H1 (cell line): ENCODE measurements around the gene FXR1. TPM values are rescaled to one million over a fixed set of nuclear protein-coding genes. Genes with fewer than 3 reads are reported as not detected.

Source experiments
- CTCF ChIA-PET: fragments of 300-600 bp; sonication (Branson Sonifier 250); formaldehyde crosslinking; loops from one replicate; lab custom pipeline; 2021; ENCODE audit not compliant: partially characterized antibody; lab: Charles Lee
- POLR2A ChIA-PET: fragments of 300-600 bp; sonication (Branson Sonifier 250); formaldehyde crosslinking; loops from one replicate; lab custom pipeline; 2021; ENCODE audit warnings: inconsistent platforms; ENCODE audit not compliant: partially characterized antibody; lab: Charles Lee
- DNase-seq, 2 experiments: peaks; one replicate each; pipeline versions ENCODE4 v3.0.0 to v3.0.0-alpha.2; 2010 to 2022; ENCODE audit warnings: low spot score in 2 of 2, low read depth in 1 of 2, mixed read lengths in 1 of 2
- FAIRE-seq: peaks from 2 replicates; lab custom pipeline; 2011; peaks lifted over from hg19 to GRCh38; lab: Jason Lieb, UNC
- H2AFZ ChIP-seq: 2 replicates; pipeline ENCODE4 v1.8.1; 2012; ENCODE audit warnings: low read length, inconsistent platforms
- H2AK5ac ChIP-seq: 2 replicates; pipeline ENCODE4 v1.6.1; 2013; ENCODE audit warnings: low read depth, low read length
- H2BK120ac ChIP-seq: replicated peaks from 2 replicates; pipeline ENCODE3; 2013; ENCODE audit warnings: low read depth, low read length, inconsistent platforms
- H2BK12ac ChIP-seq: 2 replicates; pipeline ENCODE4 v1.6.1; 2013; ENCODE audit warnings: low read depth, low read length
- H2BK15ac ChIP-seq: 2 replicates; pipeline ENCODE4 v1.6.1; 2013; ENCODE audit warnings: low read length
- H2BK20ac ChIP-seq: 2 replicates; pipeline ENCODE4 v1.6.1; 2013; ENCODE audit warnings: low read length
- H2BK5ac ChIP-seq: 2 replicates; pipeline ENCODE4 v1.6.1; 2013; ENCODE audit warnings: low read depth, low read length
- H3K14ac ChIP-seq: 2 replicates; pipeline ENCODE4 v1.6.1; 2013; ENCODE audit warnings: inconsistent platforms; ENCODE audit not compliant: insufficient read length
- H3K18ac ChIP-seq: 2 replicates; pipeline ENCODE4 v1.6.1; 2013; ENCODE audit warnings: low read length; ENCODE audit errors: extremely low read depth
- H3K23ac ChIP-seq: 2 replicates; pipeline ENCODE4 v1.6.1; 2013; ENCODE audit warnings: inconsistent platforms; ENCODE audit not compliant: insufficient read length
- H3K23me2 ChIP-seq: 2 replicates; pipeline ENCODE4 v1.6.1; 2013; ENCODE audit warnings: low read depth, low read length
- H3K27ac ChIP-seq: 2 replicates; pipeline ENCODE4 v1.6.1; 2011; ENCODE audit warnings: low read depth, low read length, inconsistent platforms
- H3K27me3 ChIP-seq, 4 experiments: replicated peaks in 1 of 4; 1 replicate in 1 of 4; 2 replicates in 3 of 4; pipeline versions ENCODE4 v1.6.1 to v1.8.1; 2011 to 2013; ENCODE audit warnings: low read length in 3 of 4, mild to moderate bottlenecking in 3 of 4, inconsistent platforms in 2 of 4, mixed read lengths in 2 of 4, moderate library complexity in 1 of 4; ENCODE audit not compliant: control insufficient read depth in 3 of 4, insufficient read depth in 3 of 4; ENCODE audit errors: extremely low read depth in 1 of 4
- H3K36me3 ChIP-seq, 4 experiments: 2 replicates each; pipeline versions ENCODE4 v1.6.1 to v1.8.1; 2011 to 2013; ENCODE audit warnings: mild to moderate bottlenecking in 4 of 4, low read length in 3 of 4, moderate library complexity in 2 of 4, control low read depth in 1 of 4, inconsistent platforms in 1 of 4; ENCODE audit not compliant: insufficient read depth in 4 of 4, control insufficient read depth in 2 of 4
- H3K4ac ChIP-seq: replicated peaks from 2 replicates; pipeline ENCODE3; 2013; ENCODE audit warnings: low read length, low read depth, mixed read lengths, inconsistent platforms; ENCODE audit not compliant: insufficient read length
- H3K4me1 ChIP-seq, 4 experiments: replicated peaks in 1 of 4; 1 replicate in 1 of 4; 2 replicates in 3 of 4; pipeline versions ENCODE4 v1.6.1 to v1.8.1; 2011 to 2013; ENCODE audit warnings: low read length in 3 of 4, inconsistent platforms in 2 of 4, mixed read lengths in 1 of 4; ENCODE audit not compliant: insufficient read depth in 4 of 4, control insufficient read depth in 3 of 4
- H3K4me2 ChIP-seq, 2 experiments: 2 replicates each; pipeline versions ENCODE4 v1.6.1 to v1.8.1; 2011 to 2013; ENCODE audit warnings: low read depth in 2 of 2, low read length in 2 of 2, control low read depth in 1 of 2, inconsistent platforms in 1 of 2, mild to moderate bottlenecking in 1 of 2; ENCODE audit not compliant: insufficient read depth in 1 of 2
- H3K4me3 ChIP-seq, 4 experiments: fragments of 200-600, 300-600 bp in 1 of 4; sonication (generic), shearing (Covaris generic), sonication (Bioruptor Twin) in 1 of 4; 2 replicates each; pipeline versions ENCODE4 v1.5.1 to v1.8.1; 2011 to 2016; ENCODE audit warnings: low read length in 4 of 4, low read depth in 3 of 4, control low read depth in 2 of 4, inconsistent platforms in 2 of 4, mild to moderate bottlenecking in 2 of 4, mixed read lengths in 1 of 4, moderate library complexity in 1 of 4; ENCODE audit not compliant: insufficient read depth in 2 of 4; ENCODE audit errors: extremely low read depth in 1 of 4
- H3K56ac ChIP-seq: replicated peaks from 2 replicates; pipeline ENCODE3; 2013; ENCODE audit warnings: low read depth, mild to moderate bottlenecking, mixed read lengths, low read length, inconsistent platforms; ENCODE audit not compliant: insufficient read length
- H3K79me1 ChIP-seq: 2 replicates; pipeline ENCODE4 v1.6.1; 2013; ENCODE audit warnings: low read depth, low read length, control low read depth
- H3K79me2 ChIP-seq, 2 experiments: 2 replicates each; pipeline versions ENCODE4 v1.6.1 to v1.8.1; 2012 to 2013; ENCODE audit warnings: low read length in 2 of 2, mild to moderate bottlenecking in 2 of 2, inconsistent platforms in 1 of 2; ENCODE audit not compliant: insufficient read depth in 2 of 2, control insufficient read depth in 1 of 2
- H3K9ac ChIP-seq, 4 experiments: replicated peaks in 1 of 4; 1 replicate in 1 of 4; 2 replicates in 3 of 4; pipeline versions ENCODE4 v1.6.1 to v1.8.1; 2011 to 2013; ENCODE audit warnings: low read depth in 3 of 4, low read length in 3 of 4, control low read depth in 2 of 4, mild to moderate bottlenecking in 2 of 4, moderate library complexity in 2 of 4, inconsistent platforms in 1 of 4; ENCODE audit errors: extremely low read depth in 1 of 4
- H3K9me3 ChIP-seq, 2 experiments: 2 replicates each; pipeline versions ENCODE4 v1.6.1 to v1.8.1; 2012 to 2013; ENCODE audit warnings: mild to moderate bottlenecking in 2 of 2, moderate library complexity in 2 of 2, control low read depth in 1 of 2, inconsistent platforms in 1 of 2, low read depth in 1 of 2, low read length in 1 of 2, mixed read lengths in 1 of 2; ENCODE audit not compliant: insufficient read depth in 2 of 2
- H4K20me1 ChIP-seq, 2 experiments: replicated peaks in 1 of 2; 2 replicates each; pipeline versions ENCODE3 to v1.8.1; 2011 to 2013; ENCODE audit warnings: inconsistent platforms in 2 of 2, low read length in 2 of 2, mild to moderate bottlenecking in 1 of 2; ENCODE audit not compliant: insufficient read depth in 2 of 2, control insufficient read depth in 1 of 2
- H4K5ac ChIP-seq: 2 replicates; pipeline ENCODE4 v1.6.1; 2013; ENCODE audit warnings: low read length, low read depth, mixed read lengths, inconsistent platforms; ENCODE audit not compliant: insufficient read length
- H4K8ac ChIP-seq: 2 replicates; pipeline ENCODE4 v1.8.0; 2013; ENCODE audit warnings: mild to moderate bottlenecking, moderate library complexity, low read length, inconsistent platforms; ENCODE audit not compliant: insufficient read depth; ENCODE audit errors: extremely low read depth
- H4K91ac ChIP-seq: replicated peaks from 2 replicates; pipeline ENCODE3; 2013; ENCODE audit warnings: low read length, mixed read lengths, inconsistent platforms; ENCODE audit not compliant: insufficient read length
- ASH2L ChIP-seq: fragments of 200-600, 300-600 bp; sonication (generic); IDR thresholded peaks from one replicate; pipeline ENCODE4 v1.7.1; 2017; ENCODE audit warnings: low read length
- BCL11A ChIP-seq, 2 experiments: IDR thresholded peaks; one replicate each; pipeline ENCODE4 v1.6.1; 2011; ENCODE audit warnings: low read depth in 2 of 2, low read length in 2 of 2, mild to moderate bottlenecking in 2 of 2
- CHD1 ChIP-seq: IDR thresholded peaks from 2 replicates; pipeline ENCODE4 v1.6.1; 2012; ENCODE audit warnings: low read depth, low read length, improper control_type of control experiment
- CHD2 ChIP-seq: IDR thresholded peaks from 2 replicates; pipeline ENCODE4 v1.6.1; 2012; ENCODE audit warnings: low read length, improper control_type of control experiment
- FOSL1 ChIP-seq: IDR thresholded peaks from 2 replicates; pipeline ENCODE4 v1.6.1; 2011; ENCODE audit warnings: mild to moderate bottlenecking, low read depth, low read length, moderate library complexity; ENCODE audit not compliant: insufficient read depth
- NRF1 ChIP-seq: IDR thresholded peaks from 2 replicates; pipeline ENCODE4 v1.6.1; 2011; ENCODE audit warnings: mild to moderate bottlenecking, low read depth, low read length, improper control_type of control experiment
- RBBP5 ChIP-seq: IDR thresholded peaks from 2 replicates; pipeline ENCODE4 v1.7.1; 2012; ENCODE audit warnings: low read depth, mild to moderate bottlenecking, inconsistent platforms, low read length, moderate library complexity, borderline replicate concordance
- SAP30 ChIP-seq: fragments of 300-600 bp; sonication (generic); IDR thresholded peaks from 2 replicates; pipeline ENCODE4 v1.7.1; 2012; ENCODE audit warnings: low read length, moderate library complexity, mild to moderate bottlenecking, inconsistent platforms; ENCODE audit not compliant: insufficient read depth, insufficient replicate concordance
- SIX5 ChIP-seq: IDR thresholded peaks from 2 replicates; pipeline ENCODE4 v1.6.1; 2011; ENCODE audit warnings: mild to moderate bottlenecking, low read depth, low read length
- SP4 ChIP-seq: IDR thresholded peaks from 2 replicates; pipeline ENCODE4 v1.6.1; 2012; ENCODE audit warnings: low read length, inconsistent platforms
- SRF ChIP-seq: IDR thresholded peaks from 2 replicates; pipeline ENCODE4 v1.6.1; 2011; ENCODE audit warnings: mild to moderate bottlenecking, low read depth, low read length, moderate library complexity
- WGBS, 2 experiments: shearing (Covaris generic) in 1 of 2; methylation state at CpG; one replicate each; pipeline versions ENCODE4 v1.1.6 to v1.1.7; 2013 to 2015; ENCODE audit warnings: low lambda C conversion rate in 2 of 2, mixed read lengths in 2 of 2, inconsistent platforms in 1 of 2, low coverage in 1 of 2, missing lambda C conversion rate in 1 of 2; ENCODE audit not compliant: insufficient replicate concordance in 2 of 2, insufficient coverage in 1 of 2, insufficient read length in 1 of 2; ENCODE audit errors: extremely low coverage in 1 of 2, missing lambda C conversion rate in 1 of 2; 5-methylcytosine and 5-hydroxymethylcytosine counted together
- polyA plus RNA-seq, 7 experiments: library from polyadenylated mRNA; depleted of rRNA in 3 of 7; stranded (reverse) in 5 of 7; unstranded in 2 of 7; fragments of >200 nt in 5 of 7; fragments of 200-250 nt in 2 of 7; gene quantifications; 1 replicate in 5 of 7; 2 replicates in 1 of 7; 4 replicates in 1 of 7; pipeline versions ENCODE4 v1.2.1 to v1.2.3, GENCODE V29; 2011 to 2013; ENCODE audit warnings: missing spikeins in 2 of 7, mixed read lengths in 2 of 7
- total RNA-seq: library from RNA; stranded (reverse); fragmentation: NEBNext Ultra II Directional; extraction: Animal tissue kit (Norgen Biotek cat#: 25700); gene quantifications from 2 replicates; pipeline ENCODE4 v1.2.1, GENCODE V29; 2021
- TF ChIP-seq, protein P1 (sequence below), 3 experiments: IDR thresholded peaks; 1 replicate in 2 of 3; 2 replicates in 1 of 3; pipeline versions ENCODE4 v1.5.1 to v1.6.1; 2011; ENCODE audit warnings: low read length in 3 of 3, mild to moderate bottlenecking in 3 of 3, inconsistent platforms in 2 of 3, low read depth in 1 of 3, moderate library complexity in 1 of 3; ENCODE audit not compliant: insufficient read depth in 1 of 3; ENCODE audit errors: control extremely low read depth in 1 of 3

The FXR1 gene
- total and polyA plus RNA-seq, 2 of the 8 experiments (the other 6 are each of a cell fraction or from before 2014, with no cell fraction given) = 108 to 283 TPM

DNA sequence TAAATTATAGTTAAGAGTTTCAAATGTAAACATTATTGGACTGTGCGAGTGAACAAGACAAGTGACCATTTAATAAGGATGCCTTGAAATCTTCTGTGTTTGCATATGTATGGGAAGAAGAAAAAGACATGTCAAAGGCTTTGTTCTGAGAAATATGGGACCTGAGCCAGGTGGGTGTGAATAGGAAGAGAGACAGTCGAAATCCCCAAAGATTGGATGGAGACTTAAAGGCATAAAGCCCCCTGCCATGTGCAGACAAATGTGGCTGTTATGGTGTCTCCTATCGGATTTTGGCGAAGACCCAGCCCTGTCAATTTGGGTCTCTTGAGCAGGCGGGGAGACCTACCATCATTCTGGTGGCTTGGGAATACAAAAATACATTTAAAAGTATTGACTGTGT lies 16.9 kb downstream of the FXR1 start:
- FAIRE-seq = no peak

More for the DNA sequence above, 16.9 kb downstream of the FXR1 start:
- Histone ChIP-seq H3K4me3 (no peak overlapping the region), H3K23ac (no peak overlapping the region), H4K20me1 (peaks cover 8 to 28% of the 10 kb centered on the region in 2 experiments), H3K9ac (no peak overlapping the region), H3K27ac (no peak overlapping the region), H4K5ac (no peak overlapping the region), H3K56ac (no peak overlapping the region), H3K23me2 (no peaks in the 10 kb centered on the region), H2BK12ac (no peak overlapping the region), H4K8ac (no peak overlapping the region), H2BK5ac (no peak overlapping the region), H2AK5ac (no peak overlapping the region), H2BK15ac (no peak overlapping the region), H3K4me2 (no peak overlapping the region), H3K18ac (no peak overlapping the region), H3K4me1 (no peaks in the 10 kb centered on the region; a peak in 2 of 7 replicates), H2AFZ (no peak overlapping the region)
- WGBS, 2 experiments = 96% methylated on average over 5 of the region's 5 CpGs; no CpG with 5 or more reads in 1 of the 2 experiments
- no peak for TF ChIP-seq CHD2
- no peak for TF ChIP-seq SRF
- TF ChIP-seq ASH2L = no peak
- TF ChIP-seq FOSL1 = no peak
- TF ChIP-seq NRF1 = no peak
- TF ChIP-seq, protein P1, sequence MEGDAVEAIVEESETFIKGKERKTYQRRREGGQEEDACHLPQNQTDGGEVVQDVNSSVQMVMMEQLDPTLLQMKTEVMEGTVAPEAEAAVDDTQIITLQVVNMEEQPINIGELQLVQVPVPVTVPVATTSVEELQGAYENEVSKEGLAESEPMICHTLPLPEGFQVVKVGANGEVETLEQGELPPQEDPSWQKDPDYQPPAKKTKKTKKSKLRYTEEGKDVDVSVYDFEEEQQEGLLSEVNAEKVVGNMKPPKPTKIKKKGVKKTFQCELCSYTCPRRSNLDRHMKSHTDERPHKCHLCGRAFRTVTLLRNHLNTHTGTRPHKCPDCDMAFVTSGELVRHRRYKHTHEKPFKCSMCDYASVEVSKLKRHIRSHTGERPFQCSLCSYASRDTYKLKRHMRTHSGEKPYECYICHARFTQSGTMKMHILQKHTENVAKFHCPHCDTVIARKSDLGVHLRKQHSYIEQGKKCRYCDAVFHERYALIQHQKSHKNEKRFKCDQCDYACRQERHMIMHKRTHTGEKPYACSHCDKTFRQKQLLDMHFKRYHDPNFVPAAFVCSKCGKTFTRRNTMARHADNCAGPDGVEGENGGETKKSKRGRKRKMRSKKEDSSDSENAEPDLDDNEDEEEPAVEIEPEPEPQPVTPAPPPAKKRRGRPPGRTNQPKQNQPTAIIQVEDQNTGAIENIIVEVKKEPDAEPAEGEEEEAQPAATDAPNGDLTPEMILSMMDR (IDR thresholded peaks at IDR 0.05; ENCODE audit: control extremely low read depth in 1 of 3, insufficient read depth in 1 of 3, low read depth in 1 of 3, low read length in 3 of 3) = no peak
- no peak for TF ChIP-seq BCL11A (IDR thresholded peaks at IDR 0.05; ENCODE audit: low read depth in 2 of 2, low read length in 2 of 2)
- no peak for TF ChIP-seq RBBP5
- no peak for TF ChIP-seq SIX5
- no peak for TF ChIP-seq SAP30
- TF ChIP-seq CHD1 = no peak
- no peak for TF ChIP-seq SP4
- TF ChIP-seq, all 59 proteins: peak for 0
- Histone ChIP-seq H3K36me3 (peaks cover 0 to 7% (median 0%) of the 10 kb centered on the region in 4 experiments; a peak in 2 of 8 replicates), H4K91ac (no peak overlapping the region), H3K14ac (no peak overlapping the region), H3K27me3 (no peaks in the 10 kb centered on the region), H3K4ac (no peak overlapping the region), H3K79me1 (no peaks in the 10 kb centered on the region; the same call in 1 of the 2 replicates), H3K9me3 (no peaks in the 10 kb centered on the region), H2BK20ac (no peak overlapping the region), H2BK120ac (no peak overlapping the region), H3K79me2 (peaks cover 49 to 100% of the 10 kb centered on the region in 2 experiments)
- DNase-seq = no peak
- CTCF ChIA-PET = no interaction called here
- POLR2A ChIA-PET = interaction anchor here (2.8 kb wide), 1 partner anchor 10 kb away, joined by 6 read pairs; no protein-coding TSS in a partner anchor
